Colonic mucosa (tissue), 4 donors: ENCODE measurements around the gene BGN. TPM values are rescaled to one million over a fixed set of nuclear protein-coding genes. Genes with fewer than 3 reads are reported as not detected.

Source experiments
- DNase-seq: peaks from one replicate; pipeline ENCODE4 v3.0.0-alpha.2; 2020
- H3K27ac ChIP-seq: fragments of 200-600 bp; one replicate; pipeline ENCODE4 v1.8.0; 2021
- H3K27me3 ChIP-seq: fragments of 200-600 bp; one replicate; pipeline ENCODE4 v1.8.0; 2021
- H3K36me3 ChIP-seq: fragments of 200-600 bp; one replicate; pipeline ENCODE4 v1.8.0; 2021
- H3K4me1 ChIP-seq: fragments of 200-600 bp; one replicate; pipeline ENCODE4 v1.8.0; 2021; ENCODE audit warnings: mild to moderate bottlenecking
- H3K4me3 ChIP-seq: fragments of 200-600 bp; one replicate; pipeline ENCODE4 v1.8.0; 2021
- H3K9ac ChIP-seq, 2 donors: one replicate each; pipeline ENCODE4 v1.7.0; 2013; ENCODE audit warnings: control low read depth in 2 of 2, low read depth in 2 of 2, low read length in 2 of 2
- H3K9me3 ChIP-seq: fragments of 200-600 bp; one replicate; pipeline ENCODE4 v1.8.0; 2021
- intact Hi-C: fragments of 100-400 bp; cut with DNase I; formaldehyde crosslinking; loops from one replicate; pipeline ENCODE4 v1.14.1; 2022
- total RNA-seq, 2 donors: library from RNA; stranded (reverse); fragmentation: NEBNext Ultra II Directional in 1 of 2; extraction: Animal tissue kit (Norgen Biotek cat#: 25700) in 1 of 2; gene quantifications; one replicate each; pipeline ENCODE4 v1.2.1, GENCODE V29; 2021
- TF ChIP-seq, protein P1 (sequence below): fragments of 200-600 bp; IDR thresholded peaks from one replicate; pipeline ENCODE4 v1.8.0; 2022; ENCODE audit warnings: antibody characterized with exemption, mild to moderate bottlenecking
- donor health status: healthy.
- donor health status: DM: no; HTN: no; CAD: no.
- donor health status: DM: no; HTN: no; CAD: no.

The BGN gene
- total RNA-seq, 2 donors from 2014 or later, result 6.0 to 11.4 TPM

- no peak overlapping the region for H3K27ac ChIP-seq
- DNase-seq, result no peak
- H3K9me3 ChIP-seq, result no peaks in the 10 kb centered on the region
- no peak overlapping the region for H3K9ac ChIP-seq
- TF ChIP-seq, protein P1, sequence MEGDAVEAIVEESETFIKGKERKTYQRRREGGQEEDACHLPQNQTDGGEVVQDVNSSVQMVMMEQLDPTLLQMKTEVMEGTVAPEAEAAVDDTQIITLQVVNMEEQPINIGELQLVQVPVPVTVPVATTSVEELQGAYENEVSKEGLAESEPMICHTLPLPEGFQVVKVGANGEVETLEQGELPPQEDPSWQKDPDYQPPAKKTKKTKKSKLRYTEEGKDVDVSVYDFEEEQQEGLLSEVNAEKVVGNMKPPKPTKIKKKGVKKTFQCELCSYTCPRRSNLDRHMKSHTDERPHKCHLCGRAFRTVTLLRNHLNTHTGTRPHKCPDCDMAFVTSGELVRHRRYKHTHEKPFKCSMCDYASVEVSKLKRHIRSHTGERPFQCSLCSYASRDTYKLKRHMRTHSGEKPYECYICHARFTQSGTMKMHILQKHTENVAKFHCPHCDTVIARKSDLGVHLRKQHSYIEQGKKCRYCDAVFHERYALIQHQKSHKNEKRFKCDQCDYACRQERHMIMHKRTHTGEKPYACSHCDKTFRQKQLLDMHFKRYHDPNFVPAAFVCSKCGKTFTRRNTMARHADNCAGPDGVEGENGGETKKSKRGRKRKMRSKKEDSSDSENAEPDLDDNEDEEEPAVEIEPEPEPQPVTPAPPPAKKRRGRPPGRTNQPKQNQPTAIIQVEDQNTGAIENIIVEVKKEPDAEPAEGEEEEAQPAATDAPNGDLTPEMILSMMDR, result no peak
- H3K36me3 ChIP-seq, result no peaks in the 10 kb centered on the region
- H3K4me3 ChIP-seq, result no peak overlapping the region
- H3K27me3 ChIP-seq, result peaks cover 6% of the 10 kb centered on the region
- intact Hi-C loops, result no loop called here
- H3K4me1 ChIP-seq, result no peaks in the 10 kb centered on the region
These were observed 23.4 kb downstream of the BGN start for GRCh38 chrX:153517946-153518834.

DNA sequence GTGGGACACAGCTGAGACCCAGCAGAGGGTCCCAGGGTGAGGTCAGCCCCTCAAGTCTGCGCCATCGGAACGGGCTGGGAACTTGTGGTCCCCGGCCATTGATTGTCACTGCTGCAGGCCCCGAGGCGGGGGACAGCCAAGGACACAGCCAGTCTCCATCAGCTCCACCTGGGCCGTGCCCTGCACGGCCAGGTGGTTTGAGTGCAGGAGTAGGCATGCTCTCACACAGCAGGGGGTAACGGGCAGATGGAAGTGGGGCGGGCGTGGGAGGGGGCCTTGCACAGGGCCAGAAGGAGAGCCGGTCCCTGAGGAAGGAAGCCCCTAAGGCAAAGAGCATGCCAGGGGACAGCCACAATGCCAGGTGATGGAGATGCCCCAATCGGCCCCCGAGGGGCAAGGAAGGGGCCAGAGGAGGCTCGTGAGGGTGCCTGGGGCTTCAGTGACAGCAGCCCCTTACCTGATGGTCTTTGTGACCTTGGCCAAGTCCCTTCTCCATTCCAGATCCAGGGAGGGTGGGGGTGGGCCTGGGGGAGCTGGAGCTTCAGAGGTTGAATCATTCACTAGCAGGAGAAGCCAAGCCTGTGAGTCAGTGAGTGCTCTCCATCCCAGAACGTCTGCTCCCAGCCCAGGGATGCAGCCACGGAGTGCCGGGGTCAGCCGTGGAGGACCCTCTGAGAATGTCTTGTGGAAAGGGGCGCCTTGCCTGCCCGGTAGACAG is 24.9 kb downstream of the BGN start:
- H3K4me3 ChIP-seq, result no peak overlapping the region
- intact Hi-C loops, result no loop called here
- H3K9ac ChIP-seq, result no peak overlapping the region
- H3K27me3 ChIP-seq, result peaks cover 6% of the 10 kb centered on the region
- DNase-seq, result no peak
- no peaks in the 10 kb centered on the region for H3K4me1 ChIP-seq
- TF ChIP-seq, protein P1, result no peak
- no peaks in the 10 kb centered on the region for H3K36me3 ChIP-seq
- H3K27ac ChIP-seq, result no peak overlapping the region
- no peaks in the 10 kb centered on the region for H3K9me3 ChIP-seq

DNA sequence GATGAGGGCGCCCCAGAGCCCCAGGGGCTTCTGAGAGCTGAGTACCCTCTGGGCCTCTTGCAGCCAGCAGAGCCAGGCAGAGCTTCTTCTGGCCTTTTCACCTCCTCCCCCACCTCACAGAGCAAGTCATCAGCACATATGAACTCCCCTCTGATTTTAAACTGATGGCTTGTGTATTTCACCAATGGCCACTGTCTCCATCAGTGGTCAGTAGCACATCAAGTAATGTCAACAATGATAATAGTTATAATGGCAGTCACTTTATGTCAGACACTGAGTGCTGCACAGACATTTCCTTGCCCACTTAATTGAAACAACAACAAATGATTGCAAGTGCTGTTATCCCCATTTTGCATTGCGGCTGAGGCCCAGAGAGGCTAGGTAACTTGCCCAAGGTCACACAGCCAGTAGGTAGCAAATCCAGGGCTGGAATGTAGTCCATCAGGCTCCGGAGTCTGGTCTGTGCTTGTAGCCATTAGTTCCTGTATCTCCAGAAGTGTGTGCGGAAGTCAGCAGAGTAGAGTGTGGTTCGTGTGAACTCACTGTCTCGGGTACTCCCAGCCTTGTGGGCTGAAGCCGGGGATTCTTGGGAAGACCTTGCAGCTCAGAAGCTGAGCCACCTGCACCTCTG is 25.6 kb downstream of the BGN start:
- no peak overlapping the region for H3K9ac ChIP-seq
- H3K4me1 ChIP-seq, result no peaks in the 10 kb centered on the region
- H3K4me3 ChIP-seq, result no peak overlapping the region
- H3K27me3 ChIP-seq, result peaks cover 6% of the 10 kb centered on the region
- intact Hi-C loops, result no loop called here
- H3K36me3 ChIP-seq, result no peaks in the 10 kb centered on the region
- DNase-seq, result no peak
- H3K9me3 ChIP-seq, result no peaks in the 10 kb centered on the region
- no peak overlapping the region for H3K27ac ChIP-seq
- TF ChIP-seq, protein P1, result no peak

DNA sequence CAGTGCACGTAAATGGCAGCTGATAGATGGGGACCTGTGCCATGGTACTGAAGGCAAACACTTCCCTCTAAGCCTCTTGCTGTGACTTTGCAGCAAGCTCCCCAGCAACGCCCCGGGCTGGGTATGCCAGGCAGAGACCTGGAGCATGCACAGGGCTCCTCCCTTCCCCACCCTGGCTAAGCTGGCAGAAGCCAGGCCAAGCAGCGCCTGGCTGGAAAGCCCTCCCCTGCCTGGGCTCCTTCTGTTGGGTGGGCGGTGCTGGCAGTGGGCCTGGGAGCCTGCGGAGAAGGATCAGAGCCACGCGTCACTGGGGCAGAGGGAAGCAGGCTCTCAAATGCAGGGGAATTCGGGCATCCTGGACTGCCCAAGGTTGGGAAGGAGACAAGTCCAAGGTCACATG is 26.3 kb downstream of the BGN start:
- Histone ChIP-seq H3K4me1 (no peaks in the 10 kb centered on the region), H3K9me3 (no peaks in the 10 kb centered on the region), H3K36me3 (no peaks in the 10 kb centered on the region), H3K27ac (no peak overlapping the region), H3K4me3 (no peak overlapping the region), H3K9ac (no peak overlapping the region), H3K27me3 (peaks cover 6% of the 10 kb centered on the region)
- no peak for DNase-seq
- TF ChIP-seq, protein P1, result no peak
- intact Hi-C loops, result no loop called here

DNA sequence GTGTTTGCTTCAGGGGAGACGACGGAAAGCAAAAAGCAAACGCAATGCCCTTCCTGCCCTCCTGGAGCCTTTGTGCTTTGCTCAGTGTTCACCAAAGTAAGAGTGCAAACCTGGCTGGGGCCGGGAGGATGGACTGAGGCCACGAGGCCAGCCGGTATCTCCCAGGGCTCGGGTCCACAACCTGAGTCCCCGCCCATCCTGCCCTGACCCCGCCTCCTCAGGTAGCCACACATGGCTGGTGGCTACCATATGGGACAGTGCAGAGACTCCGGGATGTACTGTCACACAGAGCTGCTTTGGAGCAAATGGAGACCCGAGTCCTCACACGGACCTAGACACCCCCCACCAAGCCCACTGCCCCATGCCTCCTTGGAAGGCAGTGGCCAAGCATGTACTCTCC is 27.5 kb downstream of the BGN start:
- TF ChIP-seq, protein P1, result no peak
- Histone ChIP-seq H3K4me1 (no peaks in the 10 kb centered on the region), H3K36me3 (no peaks in the 10 kb centered on the region), H3K4me3 (no peak overlapping the region), H3K9ac (no peak overlapping the region), H3K9me3 (no peaks in the 10 kb centered on the region), H3K27ac (no peak overlapping the region), H3K27me3 (peaks cover under 1% of the 10 kb centered on the region)
- no peak for DNase-seq
- intact Hi-C loops, result no loop called here
